GOT3 (cell line): ENCODE measurements around the gene C2CD3.
"Not testable (repeated sequence)": the region's sequence is repeated elsewhere in the genome, so short reads cannot be mapped to it uniquely, and the experiment has no call there.

Source experiments
- DNase-seq: peaks from one replicate; lab custom pipeline; 2025; ENCODE audit warnings: mixed read lengths; lab: John Stamatoyannopoulos, UW

C2CD3 gene

DNA sequence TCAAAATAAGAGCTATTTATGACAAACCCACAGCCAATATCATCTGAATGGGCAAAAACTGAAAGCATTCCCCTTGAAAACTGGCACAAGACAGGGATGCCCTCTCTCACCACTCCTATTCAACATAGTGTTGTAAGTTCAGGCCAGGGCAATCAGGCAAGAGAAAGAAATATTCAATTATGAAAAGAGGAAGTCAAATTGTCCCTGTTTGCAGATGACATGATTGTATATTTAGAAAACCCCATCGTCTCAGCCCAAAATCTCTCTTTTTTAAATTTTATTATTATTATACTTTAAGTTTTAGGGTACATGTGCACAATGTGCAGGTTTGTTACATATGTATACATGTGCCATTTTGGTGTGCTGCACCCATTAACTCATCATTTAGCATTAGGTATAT, 107.2 kb downstream of the C2CD3 start:
- not testable (repeated sequence) for DNase-seq

DNA sequence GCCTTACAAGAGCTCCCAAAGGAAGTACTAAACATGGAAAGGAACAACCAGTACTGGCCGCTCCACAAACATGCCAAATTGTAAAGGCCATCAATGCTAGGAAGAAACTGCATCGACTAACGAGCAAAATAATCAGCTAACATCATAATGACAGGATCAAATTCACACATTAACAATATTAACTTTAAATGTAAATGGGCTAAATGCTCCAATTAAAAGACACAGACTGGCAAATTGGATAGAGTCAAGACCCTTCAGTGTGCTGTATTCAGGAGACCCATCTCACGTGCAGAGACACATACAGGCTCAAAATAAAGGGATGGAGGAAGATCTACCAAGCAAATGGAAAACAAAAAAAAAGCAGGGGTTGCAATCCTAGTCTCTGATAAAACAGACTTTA, 109.2 kb downstream of the C2CD3 start:
- not testable (repeated sequence) for DNase-seq

DNA sequence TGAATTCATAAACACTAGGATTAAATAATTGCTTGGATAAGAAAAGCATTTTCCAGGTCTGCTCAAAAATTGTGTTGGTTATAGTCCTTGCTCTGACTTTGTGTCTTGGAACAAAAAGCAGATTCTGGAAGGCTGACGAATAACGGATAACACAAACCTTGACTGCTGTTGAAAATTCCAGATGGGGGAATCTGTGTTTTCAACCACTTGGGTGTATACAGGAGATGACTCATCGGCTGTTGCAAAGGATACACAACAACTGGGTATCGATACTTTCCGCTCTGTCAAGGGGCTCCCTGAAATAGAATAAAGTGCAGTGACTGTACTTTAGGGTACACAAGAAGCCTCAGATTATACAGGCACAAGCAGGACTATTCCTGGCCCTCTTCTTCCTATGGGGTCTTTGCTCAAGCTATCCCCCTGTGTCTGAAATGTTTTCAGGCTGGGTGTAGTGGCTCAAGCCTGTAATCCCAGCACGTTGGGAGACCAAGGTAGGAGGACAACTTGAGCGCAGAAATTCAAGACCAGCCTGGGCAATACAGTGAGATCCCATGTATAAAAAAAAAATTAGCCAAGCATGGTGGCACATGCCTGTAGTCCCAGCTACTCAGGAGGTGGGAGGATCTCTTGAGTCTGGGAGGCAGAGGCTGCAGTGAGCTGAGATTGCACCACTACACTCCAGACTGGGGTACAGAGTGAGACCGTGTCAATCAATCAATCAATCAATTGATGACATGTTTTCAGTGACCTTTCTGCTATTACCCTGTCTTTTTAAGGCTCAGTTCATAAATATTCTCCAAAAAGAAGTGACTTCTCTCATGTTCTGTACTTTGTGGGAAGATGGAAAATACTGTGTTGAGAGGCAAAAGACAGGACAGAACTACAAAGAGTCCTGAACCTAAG, 113.3 kb downstream of the C2CD3 start:
- no peak for DNase-seq

GRCh38 chr11:74055938-74056337, 114.9 kb downstream of the C2CD3 start:
- no peak for DNase-seq

DNA sequence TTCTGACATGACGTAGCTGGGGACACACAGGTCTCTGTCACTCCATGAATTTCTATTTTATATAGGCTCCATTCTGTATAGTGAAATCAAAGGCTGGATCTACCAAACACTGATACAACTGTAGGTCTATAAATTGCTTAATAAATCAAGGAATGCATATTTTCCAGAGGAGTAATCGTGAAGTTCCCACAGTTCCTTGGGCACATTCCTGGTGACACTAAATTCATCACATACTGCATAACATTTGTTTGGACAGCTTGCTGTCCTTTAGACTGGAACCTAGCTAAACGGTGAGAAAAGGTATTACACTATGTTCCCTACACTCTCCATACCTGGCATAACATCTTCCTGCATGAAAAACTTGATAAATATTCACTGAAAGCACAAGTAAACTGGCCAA, 120.3 kb downstream of the C2CD3 start:
- DNase-seq, result no peak

GRCh38 chr11:74048993-74049392, 121.8 kb downstream of the C2CD3 start:
- no peak for DNase-seq

DNA sequence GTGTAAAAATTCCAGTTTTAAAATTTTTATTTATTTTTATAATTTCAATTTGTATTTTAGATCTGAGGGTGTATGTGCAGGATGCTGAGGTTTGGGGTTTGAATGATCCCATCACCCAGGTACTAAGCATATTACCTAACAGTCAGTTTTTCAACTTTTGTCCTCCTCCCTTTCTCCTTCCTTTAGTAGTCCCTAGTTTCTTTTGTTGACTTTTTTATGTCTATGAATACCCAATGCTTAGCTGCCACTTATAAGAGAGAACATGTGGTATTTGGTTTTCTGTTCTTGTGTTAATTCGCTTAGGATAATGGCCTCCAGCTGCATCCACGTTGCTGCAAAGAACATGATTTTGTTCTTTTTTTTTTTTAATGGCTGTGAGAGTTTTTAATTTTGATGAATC, 126.3 kb downstream of the C2CD3 start:
- DNase-seq, result no peak

DNA sequence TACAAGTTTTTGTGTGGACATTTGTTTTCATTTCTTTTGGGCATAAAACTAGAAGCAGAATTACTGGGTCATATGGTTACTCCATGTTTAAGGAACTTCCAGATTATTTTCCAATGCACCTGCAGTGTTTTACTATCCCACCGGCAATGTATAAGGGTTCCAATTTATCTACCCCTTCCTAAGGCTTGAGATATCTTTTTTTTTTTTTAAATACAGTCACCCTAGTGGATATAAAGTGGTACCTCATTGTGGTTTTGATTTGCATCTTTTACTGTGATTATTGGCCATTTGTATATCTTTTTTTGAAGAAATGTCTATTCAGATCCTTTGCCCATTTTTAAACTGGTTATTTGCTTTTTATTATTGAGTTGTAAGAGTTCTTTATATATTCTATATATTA, 127.4 kb downstream of the C2CD3 start:
- no peak for DNase-seq

DNA sequence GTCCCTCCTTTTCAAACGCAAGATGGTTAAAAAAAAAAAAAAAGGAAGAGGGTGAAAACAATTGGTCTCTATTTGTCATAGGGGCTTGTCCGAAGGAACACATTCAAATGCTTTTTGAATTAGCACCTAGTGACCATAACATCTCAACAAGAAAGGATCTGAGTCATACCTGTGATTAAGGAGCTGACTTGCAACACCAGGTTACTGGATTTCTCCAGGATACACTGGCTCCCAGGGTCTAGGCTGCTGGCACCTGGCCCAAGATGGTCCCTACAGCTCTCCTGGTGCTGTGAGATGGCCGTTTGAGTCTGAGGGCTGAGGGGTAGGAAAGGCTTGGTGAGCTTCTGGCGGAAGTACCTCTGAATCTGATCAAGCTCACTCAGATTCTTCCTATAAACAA, 133.5 kb downstream of the C2CD3 start:
- DNase-seq, result no peak

GRCh38 chr11:74035264-74035663, 135.5 kb downstream of the C2CD3 start:
- no peak for DNase-seq

GRCh38 chr11:74033046-74033445, 137.8 kb downstream of the C2CD3 start:
- no peak for DNase-seq

DNA sequence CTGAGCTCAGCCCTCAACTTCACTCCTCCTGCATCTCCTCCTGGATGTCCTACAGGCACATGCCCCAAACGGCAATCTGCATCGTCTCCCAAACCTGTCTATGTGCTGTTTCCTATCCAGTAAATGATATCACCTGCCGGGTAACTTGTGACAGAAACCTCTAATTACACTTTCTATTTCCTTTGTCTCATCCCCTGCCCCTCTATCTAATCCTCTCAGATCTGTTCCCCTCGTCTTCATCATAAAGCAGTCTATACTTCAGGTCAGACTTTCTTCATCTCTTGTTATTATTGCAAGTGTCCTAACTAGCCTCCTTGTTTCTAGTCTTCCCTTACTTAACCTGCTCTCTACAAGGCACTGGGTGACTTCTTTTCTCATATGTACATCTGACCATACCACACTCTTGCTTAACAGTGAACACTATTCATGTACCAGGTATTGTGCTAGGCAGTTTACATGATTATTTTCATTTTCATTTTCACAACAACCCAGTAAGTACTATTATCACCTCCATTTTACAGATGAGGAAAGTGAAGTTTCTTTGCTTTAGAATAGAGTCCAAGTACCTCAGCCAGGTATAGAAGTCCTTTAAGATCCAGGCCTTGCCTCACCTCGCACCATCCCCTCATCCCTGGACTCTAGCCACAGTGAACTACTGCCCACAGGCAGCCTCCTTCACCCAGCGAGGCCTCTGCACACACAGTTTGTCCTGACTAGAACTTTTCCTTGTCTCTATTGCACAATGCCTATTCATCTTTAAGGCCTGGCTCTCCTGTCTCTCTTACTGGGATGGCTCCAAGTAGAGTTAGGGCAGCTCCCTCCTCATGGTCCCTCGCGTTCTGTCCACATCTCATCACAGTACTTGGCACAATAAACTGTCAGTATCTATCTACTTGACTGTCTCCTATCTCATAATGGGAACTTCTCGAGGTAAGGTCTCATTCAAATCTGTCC, 139.8 kb downstream of the C2CD3 start:
- DNase-seq, result no peak

DNA sequence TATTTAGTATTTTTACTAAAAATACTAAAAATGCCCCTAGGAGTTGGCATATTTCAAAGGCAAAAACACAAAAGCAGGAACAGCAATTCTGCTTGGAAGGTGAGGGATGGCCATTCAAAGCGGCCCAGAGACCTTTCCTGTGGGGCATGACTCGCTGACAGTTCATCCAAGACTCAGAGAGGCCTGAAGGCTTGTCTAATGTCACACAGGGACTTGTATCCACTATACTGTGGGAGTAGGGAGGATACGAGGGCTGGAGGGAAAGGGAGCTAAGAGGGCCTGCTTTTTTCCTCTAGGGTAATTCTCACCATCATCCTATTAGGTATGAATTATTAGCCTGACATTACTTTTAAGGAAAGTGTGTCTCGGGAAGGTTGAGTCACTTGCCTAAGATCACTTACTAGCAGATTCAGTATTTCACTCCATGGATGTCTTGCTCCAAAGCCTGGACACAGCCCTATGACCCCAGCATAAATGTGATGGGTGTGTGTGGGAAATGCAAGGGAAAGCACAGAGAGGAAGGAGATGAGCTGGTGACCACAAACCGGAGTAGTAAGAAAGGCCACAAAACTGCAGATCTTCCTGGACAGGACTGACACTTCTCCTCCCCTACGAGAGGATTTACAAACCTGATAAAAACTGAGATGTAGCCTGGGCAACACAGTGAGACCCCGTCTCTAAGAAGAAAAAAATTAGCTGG, 145.2 kb downstream of the C2CD3 start:
- no peak for DNase-seq

DNA sequence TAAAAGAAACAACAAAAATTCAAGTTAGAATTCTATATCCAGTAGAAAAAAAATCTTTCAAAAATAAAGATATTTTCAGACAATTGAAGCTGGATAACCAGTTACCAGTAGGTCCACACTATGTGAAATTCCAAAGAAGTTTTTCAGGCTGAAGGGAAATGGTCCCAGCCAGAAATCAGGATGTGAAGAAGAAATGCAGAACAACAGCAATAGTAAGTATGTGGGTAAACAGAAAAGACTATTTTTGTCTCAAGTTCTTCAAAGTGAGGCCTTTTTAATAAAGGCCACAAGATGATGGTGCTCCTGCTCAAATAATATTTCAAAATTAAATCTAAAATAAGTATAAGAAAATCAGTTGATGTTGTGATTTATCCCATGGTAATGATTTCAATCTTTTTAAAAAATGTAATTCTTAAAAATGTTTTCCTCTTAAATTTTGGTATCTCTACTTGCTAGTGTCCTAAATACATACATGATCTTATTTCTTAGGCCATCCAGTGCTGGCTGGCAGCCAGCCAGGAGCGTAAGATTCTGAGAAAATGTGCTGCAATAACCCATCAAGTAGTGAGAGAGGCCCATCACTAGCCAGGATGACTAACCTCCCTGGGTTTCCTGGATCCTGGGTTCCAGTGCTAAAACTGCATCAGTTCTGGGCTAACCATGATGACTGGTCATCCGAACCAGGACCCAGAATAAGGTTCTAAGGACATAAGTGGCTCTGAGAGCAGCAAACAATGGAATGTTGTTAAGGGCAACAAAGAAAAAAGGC, 146.4 kb downstream of the C2CD3 start:
- no peak for DNase-seq

- DNase-seq, result no peak
These were observed 147.5 kb downstream of the C2CD3 start for GRCh38 chr11:74023276-74023675.

GRCh38 chr11:74022546-74022945, 148.3 kb downstream of the C2CD3 start:
- DNase-seq, result no peak

- no peak for DNase-seq
These were observed 148.8 kb downstream of the C2CD3 start for GRCh38 chr11:74021998-74022397.

GRCh38 chr11:74020539-74020938, 150.3 kb downstream of the C2CD3 start:
- no peak for DNase-seq

GRCh38 chr11:74019860-74020259, 150.9 kb downstream of the C2CD3 start:
- no peak for DNase-seq

- DNase-seq, result no peak
These were observed 151.6 kb downstream of the C2CD3 start for GRCh38 chr11:74019104-74019738.
